Hematopoietic multipotent progenitor cell treated with erythropoietin and hydrocortisone succinate and interleukin-3 and kit ligand, for 17 days (in vitro differentiated cells): ENCODE results near the gene SLC2A5.

ENCODE experiments used
- DNase-seq: peaks from one replicate; pipeline ENCODE4 v3.0.0-alpha.2; 2015; ENCODE audit warnings: low spot score

Gene SLC2A5

GRCh38 chr1:9061252-9061960 lies 8.0 kb downstream of the SLC2A5 start:
- DNase-seq: no peak

- no peak for DNase-seq
These were observed 9.3 kb downstream of the SLC2A5 start for GRCh38 chr1:9059891-9060744.

GRCh38 chr1:9058465-9058864 lies 11.0 kb downstream of the SLC2A5 start:
- no peak for DNase-seq

- DNase-seq: no peak
These were observed 11.6 kb downstream of the SLC2A5 start for GRCh38 chr1:9057851-9058250.

GRCh38 chr1:9052272-9053049 lies 17.0 kb downstream of the SLC2A5 start:
- DNase-seq: no peak

- DNase-seq: no peak
These were observed 18.1 kb downstream of the SLC2A5 start for GRCh38 chr1:9051379-9051778.

GRCh38 chr1:9050803-9051202 lies 18.6 kb downstream of the SLC2A5 start:
- DNase-seq: no peak

- DNase-seq: no peak
These were observed 20.9 kb downstream of the SLC2A5 start for GRCh38 chr1:9048551-9048950.

GRCh38 chr1:9047019-9047418 lies 22.4 kb downstream of the SLC2A5 start:
- no peak for DNase-seq

GRCh38 chr1:9045861-9046510 lies 23.4 kb downstream of the SLC2A5 start:
- no peak for DNase-seq

- DNase-seq: no peak
These were observed 25.2 kb downstream of the SLC2A5 start for GRCh38 chr1:9044236-9044635.

- DNase-seq: no peak
These were observed 27.2 kb downstream of the SLC2A5 start for GRCh38 chr1:9042272-9042671.

GRCh38 chr1:9041116-9041779 lies 28.2 kb downstream of the SLC2A5 start:
- no peak for DNase-seq

- DNase-seq: no peak
These were observed 28.8 kb downstream of the SLC2A5 start for GRCh38 chr1:9040659-9041030.

GRCh38 chr1:9039761-9040658 lies 29.4 kb downstream of the SLC2A5 start:
- no peak for DNase-seq

GRCh38 chr1:9038881-9039760 lies 30.3 kb downstream of the SLC2A5 start:
- DNase-seq: no peak

GRCh38 chr1:9038338-9038650 lies 31.1 kb downstream of the SLC2A5 start:
- no peak for DNase-seq

GRCh38 chr1:9037476-9038337 lies 31.7 kb downstream of the SLC2A5 start:
- DNase-seq: no peak

GRCh38 chr1:9035226-9035625 lies 34.2 kb downstream of the SLC2A5 start:
- no peak for DNase-seq
